HUES64 (cell line): ENCODE data around the gene RFC2.
"Not testable (repeated sequence)": the region's sequence is repeated elsewhere in the genome, so short reads cannot be mapped to it uniquely, and the experiment has no call there.

Experiments
- H3K27ac ChIP-seq: 2 replicates; pipeline ENCODE4 v1.7.0; 2013; ENCODE audit warnings: low read depth, low read length, inconsistent platforms
- H3K27me3 ChIP-seq: 2 replicates; pipeline ENCODE4 v1.6.1; 2013; ENCODE audit warnings: mild to moderate bottlenecking, low read length; ENCODE audit not compliant: insufficient read depth
- H3K36me3 ChIP-seq: 2 replicates; pipeline ENCODE4 v1.6.1; 2013; ENCODE audit warnings: mild to moderate bottlenecking, low read length; ENCODE audit not compliant: insufficient read depth
- H3K4me1 ChIP-seq: 2 replicates; pipeline ENCODE4 v1.6.1; 2013; ENCODE audit warnings: mild to moderate bottlenecking, low read length, moderate library complexity; ENCODE audit not compliant: insufficient read depth
- H3K4me3 ChIP-seq: 2 replicates; pipeline ENCODE4 v1.5.1; 2013; ENCODE audit warnings: mild to moderate bottlenecking, low read length, moderate library complexity
- H3K9ac ChIP-seq: 2 replicates; pipeline ENCODE4 v1.6.1; 2013; ENCODE audit warnings: mild to moderate bottlenecking, low read depth, low read length
- H3K9me3 ChIP-seq: 2 replicates; pipeline ENCODE4 v1.6.1; 2013; ENCODE audit warnings: low read depth, low read length; ENCODE audit not compliant: insufficient read depth
- WGBS: fragments of 150-250, 120-280 bp; methylation state at CpG from one replicate; pipeline ENCODE4 v1.1.7; 2013; ENCODE audit warnings: missing lambda C conversion rate; 5-methylcytosine and 5-hydroxymethylcytosine counted together

Gene RFC2

DNA sequence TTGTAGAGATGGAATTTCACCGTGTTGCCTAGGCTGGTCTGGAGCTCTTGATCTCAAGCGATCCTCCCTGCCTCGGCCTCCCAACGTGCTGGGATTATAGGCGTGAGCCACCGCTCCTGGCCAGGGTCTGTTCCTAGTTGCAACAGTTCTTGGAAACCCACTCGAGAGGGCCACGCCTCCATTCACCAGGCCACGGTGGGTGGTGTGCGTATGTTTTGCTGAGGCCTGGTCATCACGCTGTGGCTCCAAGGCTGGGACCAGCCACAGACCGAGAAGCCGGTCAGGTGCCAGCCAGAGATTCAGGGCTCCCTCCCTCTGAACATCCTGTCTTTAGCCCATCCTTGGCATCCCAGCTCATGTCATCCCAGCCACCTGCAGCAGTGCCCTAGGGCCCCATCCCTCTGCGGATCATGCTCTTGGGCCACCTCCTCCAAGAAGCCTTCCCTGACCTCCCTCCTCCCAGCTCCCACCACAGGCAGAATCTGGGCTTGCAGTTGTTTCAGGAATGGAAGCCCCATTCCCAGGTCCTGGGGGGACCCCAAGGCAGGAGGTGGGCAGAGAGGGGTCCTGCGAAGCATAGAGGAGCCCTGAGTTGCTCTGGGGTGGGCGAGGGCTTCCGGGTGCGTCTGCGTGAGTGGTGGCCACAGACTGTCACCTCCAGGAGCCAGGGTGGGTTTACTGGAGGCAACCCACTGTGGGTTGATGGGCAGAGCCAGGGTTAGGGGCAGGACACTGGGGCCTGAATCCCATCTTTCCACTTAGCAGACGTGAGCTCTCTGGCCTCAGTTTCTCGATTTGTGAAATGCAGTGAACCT is 39.2 kb downstream of the RFC2 start:
- WGBS, result 94% methylated on average over 21 of the region's 21 CpGs
- Histone ChIP-seq H3K9me3 (no peaks in the 10 kb centered on the region), H3K27ac (no peak overlapping the region), H3K4me1 (no peaks in the 10 kb centered on the region), H3K36me3 (no peaks in the 10 kb centered on the region), H3K9ac (no peak overlapping the region), H3K27me3 (no peaks in the 10 kb centered on the region), H3K4me3 (no peak overlapping the region)

DNA sequence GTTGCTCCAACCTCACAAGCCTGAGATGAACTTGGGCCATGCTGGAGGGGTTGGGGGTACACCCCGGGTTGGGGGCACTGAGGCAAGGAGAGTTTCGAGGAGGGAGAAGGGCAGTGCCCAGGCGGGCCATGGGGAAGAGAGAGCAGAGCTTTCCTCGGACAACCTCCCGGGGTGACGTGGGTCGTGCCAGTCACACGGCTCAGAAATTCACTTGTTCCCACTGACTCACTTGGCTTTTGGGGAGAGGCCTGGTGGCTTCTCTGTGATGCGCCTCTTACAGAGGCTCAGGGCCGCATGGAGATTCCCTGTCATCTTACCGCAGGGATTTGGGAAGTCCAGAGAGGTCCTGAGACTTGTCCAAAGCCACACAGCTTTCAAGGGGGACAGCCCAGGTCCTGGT is 41.5 kb downstream of the RFC2 start:
- H3K27me3 ChIP-seq, result no peaks in the 10 kb centered on the region
- no peaks in the 10 kb centered on the region for H3K4me1 ChIP-seq
- H3K9me3 ChIP-seq, result no peaks in the 10 kb centered on the region
- H3K27ac ChIP-seq, result no peak overlapping the region
- H3K36me3 ChIP-seq, result no peaks in the 10 kb centered on the region
- H3K4me3 ChIP-seq, result no peak overlapping the region
- no peak overlapping the region for H3K9ac ChIP-seq
- WGBS, result 93% methylated on average over 11 of the region's 11 CpGs

DNA sequence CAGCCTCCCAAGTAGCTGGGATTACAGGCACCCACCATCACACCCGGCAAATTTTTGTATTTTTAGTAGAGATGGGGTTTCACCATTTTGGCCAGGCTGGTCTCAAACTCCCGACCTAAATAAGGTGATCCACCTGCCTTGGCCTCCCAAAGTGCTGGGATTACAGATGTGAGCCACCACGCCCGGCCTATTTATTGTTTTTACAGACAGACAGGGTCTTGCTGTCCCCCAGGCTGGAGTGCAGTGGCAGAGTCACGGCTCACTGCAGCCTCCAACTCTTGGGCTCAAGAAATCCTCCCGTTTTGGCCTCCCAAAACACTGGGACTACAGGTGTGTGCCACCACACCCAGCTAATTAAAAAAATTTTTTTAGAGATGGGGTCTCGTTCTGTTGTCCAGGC is 46.0 kb downstream of the RFC2 start:
- not testable (repeated sequence) for H3K27ac ChIP-seq, H3K27me3 ChIP-seq, H3K36me3 ChIP-seq, H3K9ac ChIP-seq, H3K4me1 ChIP-seq, H3K9me3 ChIP-seq, H3K4me3 ChIP-seq
- 91% methylated on average over 7 of the region's 7 CpGs for WGBS

DNA sequence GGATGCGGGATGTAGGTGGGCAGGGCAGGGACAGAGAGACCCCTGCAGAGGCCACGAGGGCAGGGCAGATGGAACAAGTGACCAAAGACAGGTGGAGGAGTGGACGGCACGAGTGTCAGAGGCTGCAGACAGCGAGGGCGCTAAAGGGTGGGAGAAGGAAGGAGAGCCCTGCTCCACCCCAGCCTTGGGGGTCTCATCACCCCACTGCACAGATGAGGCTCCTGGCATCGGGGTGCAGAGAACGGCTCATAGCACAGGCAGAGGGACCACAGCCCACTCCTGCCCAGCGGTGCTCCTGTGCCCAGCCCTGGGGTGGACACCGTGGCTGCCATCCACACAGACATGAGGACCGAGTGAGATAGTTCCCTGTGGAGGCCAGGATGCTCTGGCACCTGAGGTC is 46.6 kb downstream of the RFC2 start:
- WGBS, result 94% methylated on average over 11 of the region's 11 CpGs
- no peak overlapping the region for H3K27ac ChIP-seq
- H3K4me1 ChIP-seq, result no peaks in the 10 kb centered on the region

DNA sequence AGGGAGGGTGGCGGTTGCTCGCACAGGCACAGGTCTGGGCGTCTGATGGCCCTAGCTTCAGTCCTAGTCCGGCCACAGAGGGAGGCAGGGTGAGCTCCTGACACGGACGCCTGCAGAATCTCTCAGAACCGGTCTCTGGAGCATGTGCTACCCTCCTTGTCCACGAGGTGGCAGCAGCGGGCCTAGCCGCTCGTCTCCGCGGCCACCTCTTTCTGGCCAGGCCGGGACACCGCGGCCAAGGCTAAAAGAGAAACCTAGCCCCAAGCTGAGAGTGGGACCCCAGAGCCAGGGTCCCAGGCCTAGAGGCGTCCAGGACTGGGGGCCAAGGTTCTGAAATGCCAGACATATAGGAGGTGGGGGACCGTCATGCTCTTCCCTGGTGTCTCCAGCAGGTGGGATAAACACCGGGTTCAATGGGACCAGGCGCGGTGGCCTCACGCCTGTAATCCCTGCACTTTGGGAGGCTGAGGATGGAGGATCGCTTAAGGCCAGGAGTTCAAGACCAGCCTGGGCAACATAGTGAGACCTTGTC is 47.5 kb downstream of the RFC2 start:
- Histone ChIP-seq H3K4me1 (no peaks in the 10 kb centered on the region), H3K9ac (no peak overlapping the region), H3K27me3 (no peaks in the 10 kb centered on the region), H3K27ac (no peak overlapping the region), H3K36me3 (no peaks in the 10 kb centered on the region), H3K4me3 (no peak overlapping the region), H3K9me3 (no peaks in the 10 kb centered on the region)
- WGBS, result 28% methylated on average over 23 of the region's 23 CpGs

More for the DNA sequence above, 46.6 kb downstream of the RFC2 start:
- H3K36me3 ChIP-seq, result no peaks in the 10 kb centered on the region
- no peak overlapping the region for H3K9ac ChIP-seq
- H3K4me3 ChIP-seq, result no peak overlapping the region
- H3K27me3 ChIP-seq, result no peaks in the 10 kb centered on the region
- H3K9me3 ChIP-seq, result no peaks in the 10 kb centered on the region

DNA sequence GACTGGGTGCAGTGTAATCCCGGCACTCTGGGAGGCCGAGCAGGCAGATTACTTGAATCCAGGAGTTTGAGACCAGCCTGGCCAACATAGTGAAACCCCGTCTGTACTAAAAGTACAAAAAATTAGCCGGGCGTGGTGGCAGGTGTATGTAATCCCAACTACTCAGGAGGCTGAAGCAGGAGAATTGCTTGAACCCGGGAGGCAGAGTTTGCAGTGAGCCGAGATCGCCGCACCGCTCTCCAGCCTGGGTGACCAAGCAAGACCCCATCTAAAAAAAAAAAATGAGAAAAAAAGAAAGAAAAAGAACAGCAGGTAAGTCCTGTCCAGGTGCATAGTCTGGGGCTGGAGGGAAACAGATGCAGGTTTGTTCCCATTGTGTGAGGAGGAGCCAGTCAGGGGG is 48.1 kb downstream of the RFC2 start:
- H3K36me3 ChIP-seq, H3K27me3 ChIP-seq, H3K4me3 ChIP-seq, H3K9ac ChIP-seq, H3K9me3 ChIP-seq, H3K4me1 ChIP-seq, H3K27ac ChIP-seq: not testable (repeated sequence)
- WGBS, result 95% methylated on average over 10 of the region's 10 CpGs

DNA sequence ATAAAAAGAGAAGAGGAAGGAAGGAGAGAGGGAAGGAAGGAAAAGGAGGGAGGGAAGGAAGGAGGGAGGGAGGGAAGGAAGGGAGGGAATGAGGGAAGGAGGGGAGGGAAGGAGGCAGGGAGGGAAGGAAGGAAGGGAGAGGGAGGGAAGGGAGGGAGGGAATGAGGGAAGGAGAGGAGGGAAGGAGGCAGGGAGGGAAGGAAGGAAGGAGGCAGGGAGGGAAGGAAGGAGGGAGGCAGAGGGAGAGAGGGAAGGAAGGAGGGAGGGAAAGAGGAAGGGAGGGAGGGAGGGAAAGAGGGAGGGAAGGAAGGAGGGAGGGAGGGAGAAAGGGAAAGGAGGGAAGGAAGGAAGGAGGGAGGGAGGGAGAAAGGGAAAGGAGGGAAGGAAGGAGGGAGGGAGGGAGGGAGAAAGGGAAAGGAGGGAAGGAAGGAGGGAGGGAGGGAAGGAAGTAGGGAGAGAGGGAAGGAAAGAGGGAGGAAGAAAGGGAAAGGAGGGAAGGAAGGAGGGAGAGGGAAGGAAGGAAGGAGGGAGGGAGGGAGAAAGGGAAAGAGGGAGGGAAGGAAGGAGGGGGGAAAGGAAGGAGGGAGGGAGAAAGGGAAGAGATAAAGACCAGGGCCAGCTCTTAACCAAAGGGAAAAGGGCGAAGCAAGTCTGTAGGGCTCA is 50.1 kb downstream of the RFC2 start:
- WGBS, result 78% methylated on average over 1 of the region's 1 CpG

DNA sequence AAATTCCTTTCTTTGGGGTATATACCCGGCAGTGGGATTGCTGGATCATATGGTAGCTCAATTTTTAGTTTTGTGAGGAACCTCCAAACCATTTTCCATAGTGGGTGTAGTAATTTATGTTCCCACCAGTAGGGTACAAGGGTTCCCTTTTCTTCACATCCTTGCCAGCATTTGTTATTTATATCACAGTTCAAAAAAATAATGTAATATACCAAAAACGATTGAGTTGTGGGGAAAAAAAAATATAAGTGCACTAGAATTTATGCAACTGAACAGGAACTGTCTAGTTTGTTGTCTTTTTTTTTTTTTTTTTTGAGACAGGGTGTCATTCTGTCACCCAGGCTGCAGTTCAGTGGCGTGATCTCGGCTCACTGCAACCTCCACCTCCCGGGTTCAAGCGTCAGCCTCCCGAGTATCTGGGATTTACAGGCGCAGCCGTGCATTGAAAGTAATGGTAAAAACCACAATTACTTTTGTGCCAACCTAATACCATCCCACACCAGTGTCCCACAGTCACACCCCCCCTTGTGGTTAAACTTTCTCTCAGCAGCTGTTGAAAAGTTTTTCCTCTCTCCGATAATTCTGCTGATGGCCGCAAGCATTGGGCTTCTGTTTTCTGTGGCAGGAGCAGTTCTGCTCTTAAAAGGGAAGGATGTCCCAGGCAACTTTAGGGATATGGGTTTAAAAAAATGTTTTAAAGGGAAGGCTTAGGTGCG is 51.2 kb downstream of the RFC2 start:
- Histone ChIP-seq H3K27ac (no peak overlapping the region), H3K4me3 (no peak overlapping the region), H3K9me3 (no peaks in the 10 kb centered on the region), H3K4me1 (0 out of 2 replicates have a peak, but pooled peaks cover 3% of the 10 kb centered on the region), H3K27me3 (no peaks in the 10 kb centered on the region), H3K9ac (no peak overlapping the region), H3K36me3 (peaks cover 1% of the 10 kb centered on the region)
- WGBS, result 81% methylated on average over 12 of the region's 12 CpGs

More for the DNA sequence above, 50.1 kb downstream of the RFC2 start:
- Histone ChIP-seq H3K9ac (no peak overlapping the region), H3K27me3 (no peaks in the 10 kb centered on the region), H3K9me3 (no peaks in the 10 kb centered on the region), H3K4me3 (no peak overlapping the region), H3K4me1 (0 out of 2 replicates have a peak, but pooled peaks cover 3% of the 10 kb centered on the region), H3K36me3 (no peaks in the 10 kb centered on the region), H3K27ac (no peak overlapping the region)

DNA sequence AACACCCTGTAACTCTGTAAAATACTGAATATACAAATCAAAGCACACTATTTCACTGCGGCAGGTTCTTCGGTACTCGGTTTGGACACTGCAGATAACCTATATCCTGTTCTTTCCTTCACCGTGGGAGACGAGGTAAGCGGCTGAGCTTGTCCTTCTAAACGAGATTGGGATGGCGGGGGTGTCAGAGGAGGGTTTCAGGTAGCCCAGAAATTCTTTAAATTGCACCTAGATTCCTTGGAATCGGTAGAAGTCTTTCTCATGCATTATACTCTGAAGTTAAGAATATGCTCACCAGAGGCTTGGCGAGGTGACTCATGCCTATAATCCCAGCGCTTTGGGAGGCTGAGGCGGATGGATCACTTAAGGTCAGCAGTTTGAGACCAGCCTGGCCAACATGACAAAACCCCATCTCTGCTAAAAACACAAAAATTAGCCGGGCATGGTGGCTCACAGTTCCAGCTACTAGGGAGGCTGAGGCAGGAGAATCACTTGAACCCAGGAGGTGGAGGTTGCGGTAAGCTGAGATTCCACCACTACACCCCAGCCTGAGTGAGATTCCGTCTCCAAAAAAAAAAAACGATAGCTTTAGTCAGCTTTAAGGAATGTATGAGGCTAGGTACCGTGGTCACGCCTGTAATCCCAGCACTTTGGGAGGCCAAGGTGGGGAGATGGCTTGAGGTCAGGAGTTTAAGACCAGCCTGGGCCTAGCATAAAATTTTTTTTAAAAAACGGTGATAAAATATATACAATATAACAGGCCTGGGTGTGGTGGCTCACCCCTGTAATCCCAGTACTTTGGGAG is 54.4 kb downstream of the RFC2 start:
- H3K9ac ChIP-seq, result no peak overlapping the region
- 0 out of 2 replicates have a peak, but pooled peaks cover 3% of the 10 kb centered on the region for H3K4me1 ChIP-seq
- no peaks in the 10 kb centered on the region for H3K27me3 ChIP-seq
- H3K9me3 ChIP-seq, result no peaks in the 10 kb centered on the region
- no peak overlapping the region for H3K4me3 ChIP-seq
- H3K36me3 ChIP-seq, result peaks cover 26% of the 10 kb centered on the region
- WGBS, result 88% methylated on average over 18 of the region's 19 CpGs
- peak overlapping the region; percentile 35; the same call in 1 of the 2 replicates for H3K27ac ChIP-seq

DNA sequence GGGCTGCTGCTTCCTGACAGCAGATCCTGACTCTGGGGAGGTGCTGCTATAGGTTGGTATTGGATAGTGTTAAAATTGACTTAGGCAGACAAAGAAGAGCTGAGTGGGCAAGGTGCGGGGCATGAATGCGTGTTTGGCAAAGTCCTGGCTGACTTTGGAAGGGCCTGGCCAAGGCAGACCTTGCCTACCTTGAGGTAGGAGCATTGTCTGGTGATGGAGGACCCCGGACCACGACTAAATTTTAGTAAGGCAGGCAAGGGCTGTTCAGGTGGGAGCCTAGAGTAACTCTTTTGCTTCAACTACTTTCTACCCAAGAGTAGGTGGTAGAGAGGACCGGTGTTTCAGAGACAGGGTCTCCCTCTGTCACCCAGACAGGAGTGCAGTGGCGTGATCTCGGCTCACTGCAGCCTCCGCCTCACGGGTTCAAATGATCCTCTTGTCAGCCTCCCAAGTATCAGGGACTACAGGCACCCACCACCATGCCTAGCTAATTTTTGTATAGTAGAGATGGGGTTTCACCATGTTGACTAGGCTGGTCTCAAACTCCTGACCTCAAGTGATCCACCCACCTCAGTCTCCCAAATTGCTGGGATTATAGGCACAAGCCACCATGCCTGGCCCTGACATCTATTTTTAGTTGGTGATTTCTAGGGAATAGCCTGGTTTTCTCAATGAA is 56.6 kb downstream of the RFC2 start:
- no peak overlapping the region for H3K27ac ChIP-seq
- 99% methylated on average over 9 of the region's 9 CpGs for WGBS
- 0 out of 2 replicates have a peak, but pooled peaks cover 3% of the 10 kb centered on the region for H3K4me1 ChIP-seq
- H3K9me3 ChIP-seq, result no peaks in the 10 kb centered on the region
- no peaks in the 10 kb centered on the region for H3K27me3 ChIP-seq
- peaks cover 48% of the 10 kb centered on the region for H3K36me3 ChIP-seq
- no peak overlapping the region for H3K9ac ChIP-seq
- H3K4me3 ChIP-seq, result no peak overlapping the region
